KMS-11 (cell line): Measurements from ENCODE around the gene CSAD.
A peak's percentile ranks its signal among the peaks of the same experiment; 100 is the strongest.

Experiments
- H2AFZ ChIP-seq: fragments of 200-600 bp; sonication (generic); 2 replicates; pipeline ENCODE4 v1.6.1; 2016; ENCODE audit warnings: antibody characterized with exemption, mixed run types, low read depth
- H3K27ac ChIP-seq: fragments of 200-600 bp; sonication (generic); 2 replicates; pipeline ENCODE4 v1.6.1; 2016; ENCODE audit warnings: mild to moderate bottlenecking, mixed run types
- H3K27me3 ChIP-seq: fragments of 200-600 bp; sonication (generic); 2 replicates; pipeline ENCODE4 v1.6.1; 2017; ENCODE audit warnings: mild to moderate bottlenecking, low read depth, mixed run types, moderate library complexity; ENCODE audit not compliant: insufficient read depth
- H3K36me3 ChIP-seq: fragments of 200-600 bp; sonication (generic); 2 replicates; pipeline ENCODE4 v1.6.1; 2017; ENCODE audit warnings: mild to moderate bottlenecking, mixed run types; ENCODE audit not compliant: insufficient read depth
- H3K4me1 ChIP-seq: fragments of 200-600 bp; sonication (generic); 2 replicates; pipeline ENCODE4 v1.6.1; 2016; ENCODE audit warnings: mild to moderate bottlenecking, low read depth, mixed run types; ENCODE audit not compliant: poor library complexity, severe bottlenecking
- H3K4me2 ChIP-seq: fragments of 200-600 bp; sonication (generic); 2 replicates; pipeline ENCODE4 v1.7.0; 2016; ENCODE audit warnings: mild to moderate bottlenecking, mixed run types
- H3K4me3 ChIP-seq: fragments of 200-600 bp; sonication (generic); IDR thresholded peaks from 2 replicates; pipeline ENCODE4 v1.6.1; 2017; ENCODE audit warnings: low read depth, low read length, mixed read lengths; ENCODE audit not compliant: insufficient read depth
- H3K79me2 ChIP-seq: fragments of 200-600 bp; sonication (generic); 2 replicates; pipeline ENCODE4 v1.6.1; 2016; ENCODE audit warnings: low read depth, mixed run types; ENCODE audit not compliant: insufficient read depth
- H3K9ac ChIP-seq: fragments of 200-600 bp; sonication (generic); 2 replicates; pipeline ENCODE4 v1.6.1; 2016; ENCODE audit warnings: mild to moderate bottlenecking, mixed run types
- H4K20me1 ChIP-seq: fragments of 200-600 bp; sonication (generic); 2 replicates; pipeline ENCODE4 v1.6.1; 2016; ENCODE audit warnings: mild to moderate bottlenecking, mixed run types; ENCODE audit not compliant: insufficient read depth
- CTCF ChIP-seq: fragments of 200-600 bp; sonication (generic); conservative IDR thresholded peaks from 2 replicates; pipeline ENCODE4 v1.6.1; 2017; ENCODE audit warnings: low read depth, mild to moderate bottlenecking, antibody characterized with exemption, low read length, moderate library complexity, mixed read lengths

CSAD gene

GRCh38 chr12:53214687-53215455, 34.1 kb upstream of the CSAD start:
- H3K9ac ChIP-seq = no peak overlapping the region
- H3K79me2 ChIP-seq = peaks cover 29% of the 10 kb centered on the region; the same call in 1 of the 2 replicates
- H3K36me3 ChIP-seq = no peaks in the 10 kb centered on the region
- no peak for TF ChIP-seq CTCF
- H3K4me1 ChIP-seq = peaks cover 65% of the 10 kb centered on the region
- no peaks in the 10 kb centered on the region for H3K27me3 ChIP-seq
- no peaks in the 10 kb centered on the region for H4K20me1 ChIP-seq
- H2AFZ ChIP-seq = no peak overlapping the region
- no peak overlapping the region for H3K4me3 ChIP-seq
- H3K27ac ChIP-seq = no peak overlapping the region
- no peak overlapping the region for H3K4me2 ChIP-seq

GRCh38 chr12:53214221-53214620, 33.5 kb upstream of the CSAD start:
- peaks cover 22% of the 10 kb centered on the region; the same call in 1 of the 2 replicates for H3K79me2 ChIP-seq
- TF ChIP-seq CTCF = no peak
- H4K20me1 ChIP-seq = no peaks in the 10 kb centered on the region
- H3K36me3 ChIP-seq = no peaks in the 10 kb centered on the region
- no peak overlapping the region for H3K27ac ChIP-seq
- no peak overlapping the region for H2AFZ ChIP-seq
- no peaks in the 10 kb centered on the region for H3K27me3 ChIP-seq
- H3K4me1 ChIP-seq = peaks cover 65% of the 10 kb centered on the region
- H3K4me2 ChIP-seq = no peak overlapping the region
- no peak overlapping the region for H3K4me3 ChIP-seq
- no peak overlapping the region for H3K9ac ChIP-seq

- Histone ChIP-seq H4K20me1 (no peaks in the 10 kb centered on the region), H3K36me3 (no peaks in the 10 kb centered on the region), H3K4me2 (peak overlapping the region; percentile 24; the same call in 1 of the 2 replicates), H3K9ac (no peak overlapping the region), H2AFZ (no peak overlapping the region), H3K27me3 (no peaks in the 10 kb centered on the region), H3K4me3 (no peak overlapping the region), H3K4me1 (peaks cover 68% of the 10 kb centered on the region), H3K79me2 (peaks cover 24% of the 10 kb centered on the region; the same call in 1 of the 2 replicates), H3K27ac (no peak overlapping the region)
- TF ChIP-seq CTCF = peak; percentile 100
These were observed 32.6 kb upstream of the CSAD start for GRCh38 chr12:53213348-53213747.

- no peak overlapping the region for H2AFZ ChIP-seq
- H3K36me3 ChIP-seq = no peaks in the 10 kb centered on the region
- H3K27ac ChIP-seq = no peak overlapping the region
- H3K4me1 ChIP-seq = peaks cover 68% of the 10 kb centered on the region
- no peaks in the 10 kb centered on the region for H4K20me1 ChIP-seq
- H3K27me3 ChIP-seq = no peaks in the 10 kb centered on the region
- peak overlapping the region; percentile 24; the same call in 1 of the 2 replicates for H3K4me2 ChIP-seq
- TF ChIP-seq CTCF = no peak
- H3K9ac ChIP-seq = no peak overlapping the region
- H3K4me3 ChIP-seq = no peak overlapping the region
- peaks cover 24% of the 10 kb centered on the region for H3K79me2 ChIP-seq
These were observed 32.2 kb upstream of the CSAD start for GRCh38 chr12:53212931-53213330.
